A549 (cell line): ENCODE measurements around the gene ASMT.

Experiments used
- CTCF ChIP-seq: fragments of >200 bp; sonication (Bioruptor Twin); formaldehyde crosslinking; IDR thresholded peaks from 3 replicates; pipeline ENCODE4 v1.5.1; 2016
- EHF ChIP-seq: fragments of 250-450 bp; sonication (Bioruptor Pico); IDR thresholded peaks from 2 replicates; pipeline ENCODE4 v1.5.0; 2020; ENCODE audit warnings: mild to moderate bottlenecking
- KDM1A ChIP-seq: fragments of 200-600 bp; sonication (generic); IDR thresholded peaks from 2 replicates; pipeline ENCODE4 v1.6.1; 2016; ENCODE audit warnings: low read depth, mild to moderate bottlenecking
- MYC ChIP-seq: IDR thresholded peaks from 2 replicates; pipeline ENCODE4 v1.6.1; 2012; ENCODE audit warnings: mild to moderate bottlenecking, inconsistent platforms, low read length, improper control_type of control experiment, borderline replicate concordance
- ZC3H11A ChIP-seq: fragments of 450-650 bp; IDR thresholded peaks from 2 replicates; pipeline ENCODE4 v1.6.1; 2014; ENCODE audit warnings: antibody characterized with exemption, mild to moderate bottlenecking

GRCh38 chrX:1584237-1585011 lies 30.4 kb upstream of the ASMT start:
- TF ChIP-seq CTCF (no peak), EHF (no peak), KDM1A (no peak), MYC (no peak), ZC3H11A (no peak)
